HG03460 (cell line): ENCODE results near the gene MCF2L2.
A peak's percentile ranks its signal among the peaks of the same experiment; 100 is the strongest.
"Not testable (repeated sequence)": the region's sequence is repeated elsewhere in the genome, so short reads cannot be mapped to it uniquely, and the experiment has no call there.

Experiments used
- ATAC-seq: cut with Tn5 transposase; IDR thresholded peaks from one replicate; pipeline ENCODE4 v1.9.1; 2021; ENCODE audit not compliant: unreplicated experiment

The MCF2L2 gene

GRCh38 chr3:183446838-183447205, 18.4 kb upstream of the MCF2L2 start:
- ATAC-seq: no peak

DNA sequence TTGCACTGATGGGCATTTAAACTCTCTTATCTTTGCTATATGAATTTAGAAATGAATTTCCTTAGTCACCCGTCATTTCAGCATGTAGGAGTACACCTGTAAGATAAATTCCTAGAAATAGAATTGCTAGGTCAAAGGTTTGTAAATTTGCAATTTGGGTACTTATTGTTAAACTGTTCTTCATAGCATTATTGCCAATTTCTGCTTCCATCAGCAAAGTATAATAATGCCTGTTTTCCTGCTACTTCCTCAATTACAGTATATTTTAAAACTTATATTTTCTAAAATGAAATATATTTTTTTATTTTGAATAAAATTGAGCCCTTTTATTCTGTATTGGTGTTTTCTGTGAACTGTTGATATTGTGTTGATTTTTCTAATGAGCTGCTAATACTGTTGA, 16.3 kb upstream of the MCF2L2 start:
- ATAC-seq: no peak

DNA sequence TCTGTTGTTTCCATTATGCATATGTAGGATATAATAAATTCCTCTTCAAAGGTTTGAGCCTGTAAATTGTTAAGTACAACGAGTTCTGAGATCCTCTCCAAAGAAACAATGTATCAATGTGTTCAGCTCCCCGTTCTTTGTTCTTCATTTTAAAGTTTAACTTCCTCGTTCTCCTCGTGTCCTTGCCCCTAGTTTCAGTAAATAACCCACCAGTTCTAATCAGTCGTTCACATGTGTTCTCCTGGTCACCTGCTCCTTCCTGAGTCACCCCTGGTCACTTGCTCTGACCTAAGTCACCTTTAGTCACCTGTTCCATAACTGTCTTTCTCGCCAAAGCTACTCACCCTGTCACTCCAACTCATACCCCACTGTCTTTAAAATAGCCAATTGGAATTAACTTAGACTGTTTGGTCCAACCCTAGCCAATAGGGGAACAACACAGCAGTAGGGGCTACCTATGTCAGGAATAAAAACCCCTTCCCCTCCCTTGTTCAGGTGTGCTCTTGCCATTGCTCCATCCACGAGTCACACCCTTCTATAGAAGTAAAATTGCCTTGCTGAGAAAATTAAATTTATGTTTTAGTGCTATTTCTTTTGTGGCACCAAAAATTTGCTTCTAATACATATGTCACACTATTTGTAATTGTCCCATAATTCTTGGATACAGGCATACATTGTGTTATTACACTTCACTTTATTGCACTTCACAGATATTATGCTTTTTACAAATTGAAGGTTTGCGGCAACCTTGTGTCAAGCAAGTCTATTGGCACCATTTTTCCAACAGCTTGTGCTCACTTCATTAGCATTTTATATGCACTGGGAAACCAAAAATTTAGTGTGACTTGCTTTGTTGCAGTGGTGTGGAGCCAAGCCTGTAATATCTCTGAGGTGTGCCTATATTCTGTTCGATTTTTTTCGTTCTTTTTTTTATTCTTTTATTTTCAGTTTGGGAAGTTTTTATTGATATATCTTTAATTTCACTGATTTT, 15.3 kb upstream of the MCF2L2 start:
- ATAC-seq: no peak

- ATAC-seq: no peak
Measured at GRCh38 chr3:183442994-183443393, 14.6 kb upstream of the MCF2L2 start.

GRCh38 chr3:183440521-183440920, 12.1 kb upstream of the MCF2L2 start:
- ATAC-seq: not testable (repeated sequence)

- ATAC-seq: no peak
Measured at GRCh38 chr3:183439515-183439914, 11.1 kb upstream of the MCF2L2 start.

- no peak for ATAC-seq
Measured at GRCh38 chr3:183438735-183439134, 10.3 kb upstream of the MCF2L2 start.

DNA sequence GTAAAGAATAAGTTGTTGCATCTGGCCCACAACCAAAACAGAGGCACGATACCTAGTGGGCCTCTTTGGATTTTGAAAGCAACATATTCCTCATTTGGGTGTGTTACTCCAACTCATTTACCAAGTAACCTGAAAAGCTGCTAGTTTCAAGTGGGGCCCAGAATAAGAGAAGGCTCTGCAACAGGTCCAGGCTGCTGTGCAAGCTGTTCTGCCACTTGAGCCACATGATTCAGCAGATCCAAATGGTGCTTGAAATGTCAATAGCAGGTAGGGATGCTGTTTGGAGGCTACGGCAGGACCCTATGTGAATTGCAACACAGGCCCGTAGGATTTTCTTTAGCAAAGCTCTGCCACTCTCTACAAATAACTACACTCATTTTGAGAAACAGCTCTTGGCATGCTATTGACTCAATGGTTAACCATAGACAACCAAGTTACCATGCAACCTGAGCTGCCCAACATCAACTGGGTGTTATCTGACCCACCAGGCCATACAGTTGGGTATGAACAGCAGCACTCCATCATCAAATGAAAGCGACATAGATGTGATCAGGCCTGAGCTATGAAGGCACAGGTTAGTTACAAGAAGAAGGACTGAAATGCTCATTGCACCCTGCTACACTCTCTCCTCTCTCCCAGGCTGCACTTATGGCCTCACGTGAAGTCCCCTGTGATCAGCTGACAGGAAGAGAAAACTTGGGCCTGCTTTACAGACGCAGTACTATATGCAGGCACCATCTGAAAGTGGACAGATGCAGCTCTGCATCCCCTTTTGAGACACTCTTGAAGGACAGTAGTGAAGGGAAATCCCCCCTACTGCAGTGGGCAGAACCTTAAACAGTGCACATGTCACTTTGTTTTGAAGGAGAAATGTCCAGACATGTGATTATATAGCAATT, 9.5 kb upstream of the MCF2L2 start:
- no peak for ATAC-seq

- no peak for ATAC-seq
Measured at GRCh38 chr3:183437061-183437460, 8.6 kb upstream of the MCF2L2 start.

DNA sequence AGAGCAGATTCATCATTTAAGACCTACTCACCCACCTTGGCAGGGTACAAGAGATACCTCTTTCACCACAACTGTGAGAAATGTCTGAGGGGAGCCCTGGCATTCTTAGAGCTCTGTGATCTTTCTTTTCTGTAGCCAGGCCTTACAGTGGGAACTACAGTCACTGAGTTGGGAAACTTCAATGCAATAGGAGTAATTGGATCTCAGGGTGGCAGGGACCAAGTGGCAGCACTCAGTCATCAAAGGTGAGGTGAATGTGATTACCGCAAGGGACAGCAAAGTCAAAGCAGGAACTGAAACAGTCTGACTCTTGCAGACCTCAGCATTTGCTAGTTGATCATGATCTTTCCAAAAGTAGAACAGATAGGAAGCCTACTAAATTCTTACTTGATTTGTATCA, 7.2 kb upstream of the MCF2L2 start:
- peak; percentile 76 for ATAC-seq

- no peak for ATAC-seq
Measured at GRCh38 chr3:183434992-183435391, 6.6 kb upstream of the MCF2L2 start.

DNA sequence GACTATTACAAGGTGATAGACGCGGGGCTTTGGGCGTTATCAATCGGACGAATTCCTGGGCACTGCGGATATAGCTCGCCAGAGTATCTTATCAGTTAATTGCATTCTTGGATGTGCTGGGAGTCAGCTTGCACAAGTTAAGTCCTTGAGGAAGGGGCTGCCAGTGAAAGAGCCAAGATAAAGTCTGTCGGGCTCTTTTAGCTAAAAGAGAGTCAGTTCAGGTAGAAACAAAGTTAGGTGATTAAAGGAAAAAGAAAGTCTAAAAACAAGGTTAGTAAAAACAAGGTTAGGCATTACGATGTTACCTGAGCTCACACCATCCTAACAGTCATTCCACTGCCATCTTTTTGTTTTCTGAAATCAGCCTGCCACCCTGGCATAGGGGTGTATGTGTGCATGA, 6.1 kb upstream of the MCF2L2 start:
- no peak for ATAC-seq

DNA sequence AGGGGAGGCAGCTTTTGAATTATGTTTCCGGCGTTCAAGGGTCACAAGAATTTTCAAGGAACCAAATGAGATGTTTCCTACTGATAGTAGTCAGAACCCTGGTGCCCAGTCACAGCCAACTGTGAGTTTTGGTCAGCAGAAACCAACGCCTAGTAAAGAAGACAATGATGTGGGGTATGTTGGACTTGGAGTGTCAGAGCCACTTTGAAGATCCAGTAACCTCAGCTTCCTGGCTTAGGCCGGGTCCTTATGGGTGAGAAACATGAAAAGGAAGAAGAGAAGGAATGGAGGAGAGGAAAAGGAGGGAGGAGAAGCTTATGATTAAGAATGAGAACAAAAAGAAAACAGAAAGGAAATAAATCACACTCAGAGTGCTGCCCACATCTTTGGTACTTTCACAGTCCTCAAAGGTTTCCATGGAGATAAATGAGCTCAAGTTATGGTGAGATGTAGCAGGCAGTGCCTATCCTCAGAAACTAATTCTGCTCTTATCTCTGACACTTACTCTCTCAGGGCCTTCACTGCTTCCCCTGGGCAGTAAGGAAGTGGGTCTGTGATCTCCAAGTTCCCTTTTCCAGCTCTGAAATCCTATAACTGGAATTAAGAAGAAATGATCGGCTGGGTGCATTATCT, 2.0 kb upstream of the MCF2L2 start:
- no peak for ATAC-seq

DNA sequence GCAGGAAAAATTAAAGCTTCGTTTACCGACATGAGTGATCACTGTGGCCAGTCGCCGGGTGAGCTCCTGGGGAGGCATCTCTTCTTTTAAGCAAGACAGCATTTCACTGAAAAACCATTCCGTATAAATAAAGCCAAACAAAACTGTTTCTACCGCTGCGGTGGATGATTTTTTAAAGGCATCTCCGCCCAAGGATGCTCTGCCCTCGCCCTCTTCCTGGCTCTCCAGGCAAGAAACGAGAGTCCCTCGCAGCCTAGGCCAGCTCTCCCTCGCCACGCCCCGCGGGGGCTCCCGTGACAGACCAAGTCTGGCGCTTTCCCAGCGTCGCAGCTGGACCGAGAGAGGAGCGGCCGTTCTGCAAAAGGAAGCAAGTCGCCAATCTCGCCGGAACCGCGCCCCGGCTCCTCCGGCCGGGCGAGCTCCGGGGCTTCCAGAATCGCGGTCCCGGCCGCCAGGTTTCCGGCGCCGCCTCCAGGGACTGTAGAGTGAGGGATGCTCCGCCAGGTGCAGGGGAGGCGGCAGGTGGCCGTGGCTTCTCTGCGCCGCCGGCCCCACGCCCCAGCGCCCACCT, 458 bp downstream of the MCF2L2 start:
- peak; percentile 34 for ATAC-seq

- no peak for ATAC-seq
Measured at GRCh38 chr3:183427196-183427875, 1.1 kb downstream of the MCF2L2 start.

- not testable (repeated sequence) for ATAC-seq
Measured at GRCh38 chr3:183418807-183419206, 9.6 kb downstream of the MCF2L2 start.

DNA sequence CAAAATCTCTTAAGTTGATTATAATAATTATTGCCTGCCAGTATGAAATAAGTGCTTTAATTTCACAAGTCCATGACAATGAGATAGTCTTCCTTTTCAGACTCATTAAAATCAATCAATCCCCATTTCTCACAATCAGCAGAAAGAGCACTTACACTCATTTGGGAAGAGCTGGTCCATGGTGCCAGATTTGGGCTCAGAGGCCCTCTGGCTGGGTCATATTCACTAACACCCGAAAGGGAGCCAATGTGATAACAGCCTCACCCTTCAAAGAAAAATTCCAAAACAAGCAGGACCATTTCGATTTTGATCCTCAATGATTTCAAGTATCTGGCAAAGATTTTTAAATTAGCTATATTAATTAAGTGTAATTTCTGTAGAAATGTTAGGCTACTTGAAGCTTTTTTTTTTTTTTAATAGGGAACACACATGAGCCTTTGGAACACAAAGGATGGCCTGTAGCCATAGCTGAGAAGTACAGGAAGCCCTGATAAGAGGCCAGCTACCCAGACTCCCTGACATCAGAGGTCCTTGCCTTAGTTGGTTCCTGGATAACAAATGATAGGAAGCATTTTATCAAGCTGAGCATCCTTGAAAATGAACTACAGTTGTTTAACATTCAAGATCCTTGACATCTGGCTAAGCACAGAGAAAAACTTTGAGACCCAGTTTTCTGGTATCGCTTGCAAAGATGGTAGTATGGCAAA, 17.1 kb downstream of the MCF2L2 start:
- no peak for ATAC-seq

- no peak for ATAC-seq
Measured at GRCh38 chr3:183410759-183411158, 17.7 kb downstream of the MCF2L2 start.

DNA sequence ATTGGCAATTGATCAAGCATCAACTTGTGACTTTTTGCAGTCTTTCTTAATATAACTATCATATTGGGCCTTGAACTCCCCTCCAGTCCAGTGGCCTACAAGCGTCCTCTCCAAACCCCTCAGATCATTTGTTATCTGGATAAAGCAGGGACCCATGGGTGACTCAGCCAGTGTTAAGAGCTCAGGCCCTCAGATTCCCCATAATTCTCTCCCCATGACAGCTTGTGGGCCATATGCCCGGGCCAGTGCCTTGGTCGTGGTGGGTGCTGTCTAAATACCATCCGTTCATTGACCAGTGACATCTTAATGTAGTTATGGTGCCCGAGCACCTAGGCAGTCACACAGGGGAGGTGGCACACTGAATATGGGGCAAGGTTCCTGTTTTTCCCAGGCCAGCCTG, 18.1 kb downstream of the MCF2L2 start:
- no peak for ATAC-seq

DNA sequence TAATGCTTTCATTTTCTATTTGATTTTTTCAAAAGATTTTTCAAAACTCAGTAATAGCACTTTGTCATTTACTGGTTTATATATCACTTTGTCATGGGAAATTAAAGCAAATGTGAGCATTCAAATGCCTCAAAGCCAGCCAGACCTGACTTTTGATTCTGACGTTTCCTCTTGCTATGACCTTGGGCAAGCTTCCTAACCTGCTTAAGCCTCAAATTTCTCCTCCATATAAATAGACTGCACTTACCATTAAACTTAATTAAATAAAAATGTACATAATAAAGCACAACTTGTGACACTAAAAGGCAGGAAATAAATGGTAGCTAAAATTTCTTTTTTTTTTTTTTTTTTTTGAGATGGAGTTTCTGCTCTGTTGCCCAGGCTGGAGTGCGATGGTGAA, 19.2 kb downstream of the MCF2L2 start:
- ATAC-seq: no peak
